GM23248 (cell line): ENCODE data around the gene ANKS1B. TPM values are rescaled to one million over a fixed set of nuclear protein-coding genes. Genes with fewer than 3 reads are reported as not detected.

Source experiments
- DNase-seq: peaks from one replicate; pipeline ENCODE4 v3.0.0-alpha.2; 2015
- H2AFZ ChIP-seq: fragments of 200-600 bp; sonication (generic); 2 replicates; pipeline ENCODE4 v1.6.1; 2016; ENCODE audit warnings: antibody characterized with exemption
- H3F3A ChIP-seq: fragments of 200-600 bp; sonication (generic); 2 replicates; pipeline ENCODE4 v1.6.1; 2016; ENCODE audit warnings: mild to moderate bottlenecking, antibody characterized with exemption, mixed run types; ENCODE audit not compliant: insufficient read depth
- H3K27ac ChIP-seq: fragments of 200-600 bp; sonication (generic); 2 replicates; pipeline ENCODE4 v1.5.1; 2016; ENCODE audit warnings: mild to moderate bottlenecking
- H3K27me3 ChIP-seq: fragments of 200-600 bp; sonication (generic); replicated peaks from 2 replicates; pipeline ENCODE4 v1.6.1; 2016; ENCODE audit warnings: mild to moderate bottlenecking; ENCODE audit not compliant: insufficient read depth
- H3K36me3 ChIP-seq: fragments of 200-600 bp; sonication (generic); 2 replicates; pipeline ENCODE4 v1.6.1; 2016; ENCODE audit warnings: low read depth, mild to moderate bottlenecking
- H3K4me1 ChIP-seq: fragments of 200-600 bp; sonication (generic); 2 replicates; pipeline ENCODE4 v1.6.1; 2016; ENCODE audit warnings: mild to moderate bottlenecking; ENCODE audit not compliant: insufficient read depth
- H3K4me2 ChIP-seq: fragments of 200-600 bp; sonication (generic); one replicate; pipeline ENCODE4 v1.6.1; 2016; ENCODE audit warnings: mild to moderate bottlenecking; ENCODE audit not compliant: unreplicated experiment
- H3K4me3 ChIP-seq: fragments of 200-600 bp; sonication (generic); 2 replicates; pipeline ENCODE4 v1.5.1; 2016; ENCODE audit warnings: mild to moderate bottlenecking
- H3K79me2 ChIP-seq: fragments of 200-600 bp; sonication (generic); 2 replicates; pipeline ENCODE4 v1.6.1; 2016; ENCODE audit warnings: mild to moderate bottlenecking; ENCODE audit not compliant: insufficient read depth
- H3K9ac ChIP-seq: fragments of 200-600 bp; sonication (generic); 2 replicates; pipeline ENCODE4 v1.6.1; 2016; ENCODE audit warnings: mild to moderate bottlenecking
- H3K9me2 ChIP-seq: fragments of 200-600 bp; sonication (generic); 2 replicates; pipeline ENCODE4 v1.6.1; 2016; ENCODE audit warnings: mixed run types, mild to moderate bottlenecking, moderate library complexity; ENCODE audit not compliant: insufficient read depth
- H3K9me3 ChIP-seq: fragments of 200-600 bp; sonication (generic); one replicate; pipeline ENCODE4 v1.6.1; 2017; ENCODE audit warnings: low read depth
- H4K20me1 ChIP-seq: fragments of 200-600 bp; sonication (generic); 2 replicates; pipeline ENCODE4 v1.6.0; 2016; ENCODE audit not compliant: insufficient read depth
- EZH2 ChIP-seq: fragments of 200-600 bp; sonication (generic); IDR thresholded peaks from 2 replicates; pipeline ENCODE4 v1.6.1; 2018; ENCODE audit warnings: antibody characterized with exemption, mild to moderate bottlenecking; ENCODE audit not compliant: insufficient read depth, poor library complexity, severe bottlenecking
- EZH2phosphoT487 ChIP-seq: fragments of 200-600 bp; sonication (generic); IDR thresholded peaks from 2 replicates; pipeline ENCODE4 v1.6.1; 2018; ENCODE audit warnings: antibody characterized with exemption, moderate library complexity, mild to moderate bottlenecking, low read depth; ENCODE audit not compliant: insufficient read depth
- WGBS, 2 experiments: methylation state at CpG; one replicate each; pipeline ENCODE4 v1.1.6; 2015 to 2017; ENCODE audit warnings: low lambda C conversion rate in 2 of 2, low coverage in 1 of 2; ENCODE audit errors: missing lambda C conversion rate in 2 of 2; 5-methylcytosine and 5-hydroxymethylcytosine counted together
- in situ Hi-C: fragments of 300-500 bp; cut with MboI; formaldehyde crosslinking; loops from 2 replicates; pipeline ENCODE4 v1.15.0; 2020
- polyA plus RNA-seq: library from polyadenylated mRNA; unstranded; fragments of >200 nt; fragmentation: Nextera tagmentation; extraction: Ambion mirVana; gene quantifications from 2 replicates; pipeline ENCODE4 v1.2.1, GENCODE V29; 2016
- total RNA-seq: library from RNA; depleted of rRNA; stranded (reverse); fragments of >200 nt; shearing (Covaris generic); gene quantifications from 2 replicates; pipeline ENCODE4 v1.2.3, GENCODE V29; 2014

ANKS1B gene
- total and polyA plus RNA-seq, 2 experiments from 2014 or later: not detected

DNA sequence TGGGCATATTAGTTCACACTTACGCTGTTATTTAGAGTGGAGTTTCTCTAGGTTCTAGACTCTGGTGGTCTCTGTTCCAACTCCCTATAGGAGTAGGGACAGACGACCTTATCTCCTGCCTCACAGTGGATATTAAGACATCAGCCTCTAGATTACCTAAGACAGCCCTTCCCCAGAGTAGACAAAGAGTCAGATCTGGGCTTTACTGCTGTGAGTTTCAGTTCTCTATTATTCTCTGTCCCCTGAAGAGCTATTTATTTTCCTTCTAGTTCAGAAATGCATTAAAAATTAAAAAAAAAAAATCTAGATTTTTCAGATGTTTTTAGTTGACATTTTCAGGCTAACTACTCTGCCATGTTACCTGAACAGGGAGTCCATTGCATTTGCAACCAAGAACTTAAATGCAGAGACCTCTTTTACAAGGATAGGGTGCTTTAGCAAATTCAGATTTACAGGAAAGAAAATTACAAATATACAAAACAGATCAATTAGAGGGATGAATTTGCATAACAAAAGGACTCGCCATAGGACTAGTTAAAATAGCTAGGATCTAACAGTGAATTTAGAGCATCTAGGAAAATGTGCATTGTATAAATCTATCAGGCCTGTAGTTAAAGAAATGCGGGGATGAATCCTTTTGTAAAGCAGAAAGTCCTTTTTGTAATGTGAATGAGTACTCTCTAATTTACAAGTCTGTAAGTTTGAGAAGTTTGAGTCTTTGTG is 958.2 kb downstream of the ANKS1B start:
- no peak for TF ChIP-seq EZH2phosphoT487
- no peak for TF ChIP-seq EZH2
- in situ Hi-C loops: no loop called here
- no peak for DNase-seq
- H3K9me2 ChIP-seq: no peaks in the 10 kb centered on the region
- H3K4me1 ChIP-seq: no peaks in the 10 kb centered on the region
- H3K36me3 ChIP-seq: no peaks in the 10 kb centered on the region
- H3K27me3 ChIP-seq: no peaks in the 10 kb centered on the region
- 32 to 38% methylated on average over 4 of the region's 4 CpGs for WGBS, 2 experiments
- H3K79me2 ChIP-seq: no peaks in the 10 kb centered on the region
- no peaks in the 10 kb centered on the region for H3F3A ChIP-seq
- H3K9ac ChIP-seq: no peak overlapping the region
- H3K27ac ChIP-seq: no peak overlapping the region
- H3K4me2 ChIP-seq: no peak overlapping the region
- no peaks in the 10 kb centered on the region for H3K9me3 ChIP-seq
- no peak overlapping the region for H2AFZ ChIP-seq
- H3K4me3 ChIP-seq: no peak overlapping the region
- H4K20me1 ChIP-seq: no peaks in the 10 kb centered on the region

DNA sequence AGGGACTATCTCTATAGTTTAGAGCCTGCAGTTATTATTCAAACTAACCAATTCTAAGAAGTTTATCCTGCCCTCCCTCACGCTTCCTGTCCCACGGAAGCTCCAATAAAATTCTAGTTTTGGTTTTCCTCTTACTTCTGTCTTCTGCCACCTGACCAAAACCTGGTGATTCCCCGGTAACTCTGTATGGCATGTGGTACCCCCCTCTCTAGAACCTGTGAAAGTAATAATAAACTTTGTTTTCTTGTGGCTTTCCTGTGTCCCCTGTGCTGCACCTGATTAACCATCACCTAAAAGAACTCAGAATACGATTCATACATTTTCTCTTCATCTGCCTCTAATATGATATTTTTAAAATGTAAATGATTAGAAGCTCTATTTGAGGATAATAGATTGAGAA is 959.9 kb downstream of the ANKS1B start:
- H3K79me2 ChIP-seq: no peaks in the 10 kb centered on the region
- H2AFZ ChIP-seq: no peak overlapping the region
- in situ Hi-C loops: no loop called here
- DNase-seq: no peak
- no peaks in the 10 kb centered on the region for H3K27me3 ChIP-seq
- H3K4me3 ChIP-seq: no peak overlapping the region
- no peaks in the 10 kb centered on the region for H3K36me3 ChIP-seq
- H3K9me2 ChIP-seq: no peaks in the 10 kb centered on the region
- no peaks in the 10 kb centered on the region for H3F3A ChIP-seq
- no peaks in the 10 kb centered on the region for H3K9me3 ChIP-seq
- 68 to 70% methylated on average over 4 of the region's 4 CpGs for WGBS, 2 experiments
- H4K20me1 ChIP-seq: no peaks in the 10 kb centered on the region
- no peak overlapping the region for H3K27ac ChIP-seq
- no peak overlapping the region for H3K4me2 ChIP-seq
- TF ChIP-seq EZH2phosphoT487: no peak
- TF ChIP-seq EZH2: no peak
- H3K9ac ChIP-seq: no peak overlapping the region
- no peaks in the 10 kb centered on the region for H3K4me1 ChIP-seq

DNA sequence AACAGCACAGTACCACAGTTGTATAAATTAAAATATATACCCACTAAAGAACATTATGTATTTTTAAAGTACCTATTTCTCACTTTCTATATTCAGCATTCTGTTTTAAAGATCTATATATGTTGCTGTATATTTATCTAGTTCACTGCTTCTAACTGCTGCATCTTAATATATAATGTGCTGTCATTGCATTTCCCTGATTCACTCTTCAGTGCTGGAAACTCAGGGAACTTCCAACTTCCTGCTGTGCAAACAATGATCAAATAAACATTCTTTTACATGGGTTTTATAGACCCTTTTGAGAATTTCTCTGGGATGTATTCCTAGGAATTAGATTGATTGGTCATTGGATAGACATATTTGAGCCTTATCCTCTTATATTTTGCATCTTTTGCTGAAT is 960.5 kb downstream of the ANKS1B start:
- no peak overlapping the region for H3K9ac ChIP-seq
- H3K9me2 ChIP-seq: no peaks in the 10 kb centered on the region
- in situ Hi-C loops: no loop called here
- no peaks in the 10 kb centered on the region for H3K36me3 ChIP-seq
- no peak for DNase-seq
- H3K4me1 ChIP-seq: no peaks in the 10 kb centered on the region
- no peaks in the 10 kb centered on the region for H3K27me3 ChIP-seq
- H3K9me3 ChIP-seq: no peaks in the 10 kb centered on the region
- no peak overlapping the region for H3K27ac ChIP-seq
- H3F3A ChIP-seq: no peaks in the 10 kb centered on the region
- TF ChIP-seq EZH2: no peak
- TF ChIP-seq EZH2phosphoT487: no peak
- H2AFZ ChIP-seq: no peak overlapping the region
- H3K79me2 ChIP-seq: no peaks in the 10 kb centered on the region
- no peak overlapping the region for H3K4me3 ChIP-seq
- H4K20me1 ChIP-seq: no peaks in the 10 kb centered on the region
- H3K4me2 ChIP-seq: no peak overlapping the region

GRCh38 chr12:99020871-99021270 is 963.9 kb downstream of the ANKS1B start:
- TF ChIP-seq EZH2phosphoT487: no peak
- no peak for TF ChIP-seq EZH2
- no peak overlapping the region for H3K4me2 ChIP-seq
- no peak overlapping the region for H3K27ac ChIP-seq
- no peaks in the 10 kb centered on the region for H3K36me3 ChIP-seq
- no peaks in the 10 kb centered on the region for H4K20me1 ChIP-seq
- H3K79me2 ChIP-seq: no peaks in the 10 kb centered on the region
- H3K9ac ChIP-seq: no peak overlapping the region
- DNase-seq: no peak
- no peaks in the 10 kb centered on the region for H3K4me1 ChIP-seq
- no peak overlapping the region for H3K4me3 ChIP-seq
- no peaks in the 10 kb centered on the region for H3K27me3 ChIP-seq
- in situ Hi-C loops: no loop called here
- H3K9me3 ChIP-seq: no peaks in the 10 kb centered on the region
- no peaks in the 10 kb centered on the region for H3K9me2 ChIP-seq
- WGBS, 2 experiments: 25 to 29% methylated on average over 1 of the region's 1 CpG
- no peak overlapping the region for H2AFZ ChIP-seq
- no peaks in the 10 kb centered on the region for H3F3A ChIP-seq

GRCh38 chr12:99019798-99020197 is 964.9 kb downstream of the ANKS1B start:
- Histone ChIP-seq H3K9ac (no peak overlapping the region), H3K9me3 (no peaks in the 10 kb centered on the region), H3K79me2 (no peaks in the 10 kb centered on the region), H4K20me1 (no peaks in the 10 kb centered on the region), H2AFZ (no peak overlapping the region), H3K27ac (no peak overlapping the region), H3K4me1 (no peaks in the 10 kb centered on the region), H3K4me3 (no peak overlapping the region), H3K27me3 (no peaks in the 10 kb centered on the region), H3K4me2 (no peak overlapping the region), H3K9me2 (no peaks in the 10 kb centered on the region), H3K36me3 (no peaks in the 10 kb centered on the region), H3F3A (no peaks in the 10 kb centered on the region)
- in situ Hi-C loops: no loop called here
- DNase-seq: no peak
- no peak for TF ChIP-seq EZH2phosphoT487
- TF ChIP-seq EZH2: no peak
